Neural progenitor cell (in vitro differentiated cells): ENCODE results near the gene ATP6V1E1.

Experiments used
- CTCF ChIP-seq: fragments of 200-600 bp; sonication (generic); IDR thresholded peaks from 2 replicates; pipeline ENCODE4 v1.5.1; 2017; ENCODE audit warnings: antibody characterized with exemption, mild to moderate bottlenecking
- EZH2phosphoT487 ChIP-seq: fragments of 200-600 bp; sonication (generic); IDR thresholded peaks from 2 replicates; pipeline ENCODE4 v1.6.1; 2017; ENCODE audit warnings: antibody characterized with exemption

- TF ChIP-seq CTCF (no peak), EZH2phosphoT487 (no peak)
Observed at GRCh38 chr22:17587629-17588028, 40.9 kb downstream of the ATP6V1E1 start.
